Upper lobe of left lung (tissue), 4 donors: Measurements from ENCODE around the gene KLHL11.

Experiments
- POLR2A ChIP-seq, 4 donors: fragments of 450-650 bp; IDR thresholded peaks; one replicate each; pipeline ENCODE4 v1.5.1; 2016 to 2017; ENCODE audit warnings: antibody characterized with exemption in 4 of 4, mild to moderate bottlenecking in 2 of 4
- TF ChIP-seq, protein P1 (sequence below), 6 experiments: fragments of 450-650 bp in 4 of 6; fragments of 200-600 bp in 2 of 6; sonication (generic) in 2 of 6; IDR thresholded peaks; one replicate each; pipeline ENCODE4 v1.5.1; 2016 to 2019; ENCODE audit warnings: antibody characterized with exemption in 6 of 6

DNA sequence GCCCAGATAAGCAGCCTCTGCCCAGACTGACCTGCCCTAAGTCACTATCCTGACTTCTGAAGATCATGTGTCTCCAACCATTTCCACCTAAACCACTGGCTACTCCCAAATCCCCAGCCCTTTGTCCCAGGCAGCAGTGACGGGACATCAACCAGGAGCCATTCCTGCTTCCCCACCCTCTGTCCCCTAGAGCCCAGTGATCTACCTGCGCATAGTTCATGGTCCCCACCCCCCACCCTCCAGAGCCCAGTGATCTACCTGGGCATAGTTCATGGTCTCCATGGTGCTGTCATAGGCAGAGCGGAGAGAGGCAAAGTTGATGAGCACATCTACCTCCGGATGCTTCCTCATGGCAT lies 26.8 kb upstream of the KLHL11 start:
- TF ChIP-seq, protein P1, sequence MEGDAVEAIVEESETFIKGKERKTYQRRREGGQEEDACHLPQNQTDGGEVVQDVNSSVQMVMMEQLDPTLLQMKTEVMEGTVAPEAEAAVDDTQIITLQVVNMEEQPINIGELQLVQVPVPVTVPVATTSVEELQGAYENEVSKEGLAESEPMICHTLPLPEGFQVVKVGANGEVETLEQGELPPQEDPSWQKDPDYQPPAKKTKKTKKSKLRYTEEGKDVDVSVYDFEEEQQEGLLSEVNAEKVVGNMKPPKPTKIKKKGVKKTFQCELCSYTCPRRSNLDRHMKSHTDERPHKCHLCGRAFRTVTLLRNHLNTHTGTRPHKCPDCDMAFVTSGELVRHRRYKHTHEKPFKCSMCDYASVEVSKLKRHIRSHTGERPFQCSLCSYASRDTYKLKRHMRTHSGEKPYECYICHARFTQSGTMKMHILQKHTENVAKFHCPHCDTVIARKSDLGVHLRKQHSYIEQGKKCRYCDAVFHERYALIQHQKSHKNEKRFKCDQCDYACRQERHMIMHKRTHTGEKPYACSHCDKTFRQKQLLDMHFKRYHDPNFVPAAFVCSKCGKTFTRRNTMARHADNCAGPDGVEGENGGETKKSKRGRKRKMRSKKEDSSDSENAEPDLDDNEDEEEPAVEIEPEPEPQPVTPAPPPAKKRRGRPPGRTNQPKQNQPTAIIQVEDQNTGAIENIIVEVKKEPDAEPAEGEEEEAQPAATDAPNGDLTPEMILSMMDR (IDR thresholded peaks at IDR 0.05): no peak
- no peak for TF ChIP-seq POLR2A (IDR thresholded peaks at IDR 0.05)
